ENCODE data around the gene ZNF287.
"Not testable (repeated sequence)": the region's sequence is repeated elsewhere in the genome, so short reads cannot be mapped to it uniquely, and the experiment has no call there.

The ZNF287 gene

DNA sequence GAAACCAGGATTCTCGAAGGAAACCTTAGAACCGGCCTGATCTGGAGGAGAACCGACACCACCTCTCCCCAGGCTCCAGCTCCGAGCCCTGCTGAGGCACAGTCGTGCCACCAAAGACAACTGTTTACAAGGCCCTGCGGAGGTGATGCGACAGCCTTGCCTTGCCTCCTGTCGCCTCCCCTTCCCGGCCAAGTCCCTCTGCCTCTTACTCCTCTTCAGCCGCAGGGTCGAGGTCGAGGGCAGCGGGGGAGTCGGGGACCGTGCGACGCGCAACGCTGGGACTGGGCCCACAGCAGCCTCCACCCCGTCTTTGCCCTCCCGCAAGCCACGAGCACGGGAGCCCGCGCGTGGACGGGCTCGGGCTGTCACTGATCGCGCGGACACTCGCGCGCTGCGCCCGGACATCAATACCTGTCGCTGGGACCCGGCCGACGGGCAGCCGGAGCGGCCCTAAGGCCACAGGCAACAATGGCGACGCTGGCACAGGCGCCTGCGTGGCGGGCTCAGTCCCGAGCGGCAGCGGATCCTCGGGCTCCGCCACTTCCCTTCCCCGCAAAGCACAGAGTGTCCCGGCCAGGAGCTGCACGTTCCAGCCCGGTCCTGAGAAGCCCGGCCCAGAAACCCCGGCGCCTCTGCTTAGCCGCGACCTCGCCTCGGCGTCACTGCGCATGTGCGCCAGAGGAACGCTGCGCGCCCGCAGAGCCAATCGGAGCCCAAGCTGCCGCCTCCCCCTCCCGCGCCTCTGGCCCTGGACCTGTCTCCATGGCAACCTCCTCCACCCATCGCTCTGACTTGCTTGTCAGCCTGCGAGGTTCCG lies at the start of gene ZNF287:
Gene ZNF287 (minus strand): TSS at position 664 of the 817 bp plus-strand sequence. CDS start 1,473 bp downstream, outside the sequence.
- DNase-seq: peak; percentile 95

DNA sequence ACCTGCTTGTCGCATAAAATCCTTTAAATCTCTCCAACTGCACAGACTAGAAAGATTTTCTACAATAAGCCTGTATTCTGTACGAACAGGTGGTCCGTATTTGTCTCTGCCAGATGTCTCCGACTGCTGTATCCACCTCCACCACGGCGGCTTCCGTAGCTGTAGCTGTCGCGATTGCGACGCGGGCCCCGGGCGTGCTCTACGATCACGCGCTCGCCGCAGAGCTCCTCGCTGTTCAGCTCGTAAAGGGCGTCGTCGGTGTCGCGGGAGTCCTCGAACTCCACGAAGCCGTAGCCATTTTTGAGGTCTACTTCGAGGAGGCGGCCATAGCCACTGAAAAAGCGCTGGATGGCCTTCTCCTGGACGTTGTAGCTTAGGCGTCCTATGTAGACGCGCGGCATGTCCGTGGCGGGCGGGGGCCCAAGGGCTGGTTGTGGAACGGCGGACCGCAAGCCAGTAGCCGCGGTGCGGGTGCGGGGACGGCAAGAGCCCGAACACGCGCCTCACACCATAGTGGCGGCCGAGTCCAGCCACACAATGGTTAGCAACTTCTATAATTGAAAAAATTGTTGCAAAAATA lies 48.6 kb upstream of the ZNF287 start:
- DNase-seq: no peak

DNA sequence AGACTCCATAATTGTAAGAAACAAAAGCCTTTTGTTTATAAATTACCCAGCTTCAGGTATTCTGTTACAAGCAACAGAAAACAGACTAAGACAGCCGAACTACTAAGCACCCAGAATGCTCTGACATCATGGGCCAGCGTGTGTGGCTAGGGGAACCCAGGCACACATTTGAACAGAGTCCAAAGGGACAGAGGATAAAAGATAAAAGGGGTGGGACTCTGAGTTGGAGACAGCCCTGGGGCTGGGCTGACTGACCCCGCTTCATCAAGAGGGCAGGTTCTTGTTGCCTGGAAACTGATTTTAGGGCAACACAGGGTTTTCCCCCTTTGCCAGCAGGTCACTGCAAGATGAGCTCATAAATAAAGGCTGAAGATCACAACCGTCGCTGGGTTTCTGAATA lies 30.5 kb upstream of the ZNF287 start:
- DNase-seq: no peak

DNA sequence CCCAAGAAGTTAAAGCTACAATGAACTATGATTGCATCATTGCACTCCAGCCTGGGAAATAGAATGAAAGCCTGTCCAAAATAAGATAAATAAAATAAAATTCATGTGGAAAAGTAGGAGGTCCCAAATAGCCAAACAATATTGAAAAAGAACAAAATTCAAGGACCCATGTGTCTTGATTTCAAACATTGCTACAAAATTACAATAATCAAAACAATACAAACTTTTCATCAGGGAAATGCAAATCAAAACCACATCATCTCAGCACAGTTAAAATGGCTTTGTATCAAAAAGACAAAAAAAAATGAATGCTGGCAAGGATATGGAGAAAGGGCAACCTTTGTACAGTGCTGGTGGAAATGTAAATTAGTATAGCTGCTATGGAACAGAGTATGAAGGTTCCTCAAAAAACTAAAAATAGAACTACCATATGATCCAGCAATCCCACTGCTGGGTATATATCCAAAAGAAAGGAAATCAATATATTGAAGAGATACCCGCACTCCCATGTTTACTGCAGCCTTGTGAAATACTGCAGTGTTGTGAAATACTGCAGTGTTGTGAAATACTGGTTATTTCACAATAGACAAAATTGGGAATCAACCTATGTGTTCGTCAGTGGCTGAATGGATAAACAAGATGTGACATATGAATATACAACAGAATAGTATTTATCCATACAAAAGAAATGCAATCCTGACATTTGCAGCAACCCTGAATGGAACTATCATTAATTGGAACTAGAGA lies 24.5 kb upstream of the ZNF287 start:
- DNase-seq: no peak

DNA sequence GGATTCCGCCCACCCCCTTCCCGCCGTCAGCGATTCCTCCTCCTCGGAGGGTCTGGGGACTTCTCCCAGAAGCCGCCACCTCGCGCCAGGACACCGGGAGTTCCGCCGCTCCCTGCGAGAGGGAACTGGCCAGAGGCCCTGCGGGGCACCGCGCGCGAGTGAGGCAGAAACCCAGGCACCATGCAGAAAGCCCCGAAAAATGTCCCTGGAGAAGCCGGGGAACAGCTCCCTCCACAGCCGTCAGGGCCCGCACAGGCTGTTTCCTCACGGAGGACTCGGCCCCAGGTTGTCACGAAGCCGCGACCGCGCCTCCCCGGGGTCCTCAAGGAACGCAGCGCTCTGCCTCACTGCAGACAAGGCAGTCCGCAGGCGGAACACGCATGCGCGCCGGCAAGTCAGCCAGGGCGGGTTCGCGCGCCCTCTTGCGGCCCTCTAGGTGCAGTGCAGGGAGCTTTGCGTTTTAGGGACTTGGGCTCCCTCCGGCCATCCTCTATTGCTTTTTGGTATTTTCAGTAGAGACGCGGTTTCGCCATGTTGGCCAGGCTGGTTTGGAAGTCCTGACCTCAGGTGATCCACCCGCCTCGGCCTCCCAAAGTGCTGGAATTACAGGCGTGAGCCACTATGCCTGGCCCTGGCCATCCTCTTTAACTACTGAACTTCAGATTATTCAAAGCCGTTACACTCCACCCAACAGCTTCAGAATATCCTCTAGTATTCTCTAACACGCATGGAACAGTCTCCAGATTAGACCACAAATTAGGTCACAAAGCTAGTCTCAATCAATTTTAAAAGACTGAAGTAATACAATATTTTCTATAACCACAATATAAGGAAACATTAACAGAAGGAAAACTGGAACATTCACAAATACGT lies 20.3 kb upstream of the ZNF287 start:
- peak; percentile 91 for DNase-seq

DNA sequence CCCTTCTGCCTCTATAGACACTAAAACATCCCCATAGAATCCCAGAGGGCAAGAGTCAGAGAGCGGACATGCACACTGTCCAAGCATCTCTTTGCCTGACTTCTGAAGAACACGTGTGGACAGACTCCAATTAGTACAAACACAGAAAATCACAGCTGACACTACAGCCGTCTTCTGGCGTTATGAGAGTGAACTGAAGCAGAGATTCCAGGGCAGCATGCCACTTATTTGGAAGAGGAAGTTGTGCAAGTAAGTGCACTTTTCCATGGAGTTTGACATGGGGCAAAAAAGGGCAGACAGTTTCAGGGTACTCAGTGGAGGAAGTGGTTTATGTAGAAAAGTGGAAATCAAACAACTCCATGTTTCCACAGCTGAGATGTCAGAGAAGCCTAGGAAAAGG lies 16.8 kb upstream of the ZNF287 start:
- DNase-seq: no peak

DNA sequence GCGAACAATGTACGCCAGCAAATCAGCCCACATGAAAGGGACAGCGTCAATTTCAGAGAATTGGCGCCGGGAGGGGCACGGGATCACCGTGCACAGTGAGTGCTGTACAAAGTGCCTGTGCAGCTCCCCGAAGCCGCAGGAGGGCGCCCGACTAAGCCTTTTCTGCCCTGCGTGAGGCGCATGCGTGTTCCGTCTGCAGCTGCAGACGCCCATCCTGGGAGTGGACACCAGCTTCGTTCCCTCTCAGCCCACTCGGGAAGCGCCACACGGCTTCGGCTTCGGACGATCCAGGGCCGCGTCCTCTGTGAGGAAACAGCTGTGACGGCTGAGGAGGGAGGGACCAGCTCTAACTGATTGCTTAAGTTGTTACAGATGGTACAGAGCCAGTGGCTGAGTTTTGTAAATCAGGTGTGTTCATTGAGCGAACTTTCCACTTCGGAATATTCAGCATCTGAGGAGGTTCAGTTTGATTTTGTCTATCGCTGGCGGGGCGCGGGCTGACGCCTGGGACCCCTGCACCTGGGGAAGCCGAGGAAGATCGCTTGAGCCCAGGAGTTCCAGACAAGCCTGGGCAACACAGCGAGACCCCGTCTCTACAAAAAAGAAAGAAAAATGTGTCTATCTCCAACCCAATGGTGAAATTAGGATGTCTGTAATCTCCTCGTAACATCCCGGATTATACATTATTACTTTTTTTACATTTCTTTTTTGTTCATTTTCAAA lies 15.4 kb upstream of the ZNF287 start:
- DNase-seq: peak; percentile 93

DNA sequence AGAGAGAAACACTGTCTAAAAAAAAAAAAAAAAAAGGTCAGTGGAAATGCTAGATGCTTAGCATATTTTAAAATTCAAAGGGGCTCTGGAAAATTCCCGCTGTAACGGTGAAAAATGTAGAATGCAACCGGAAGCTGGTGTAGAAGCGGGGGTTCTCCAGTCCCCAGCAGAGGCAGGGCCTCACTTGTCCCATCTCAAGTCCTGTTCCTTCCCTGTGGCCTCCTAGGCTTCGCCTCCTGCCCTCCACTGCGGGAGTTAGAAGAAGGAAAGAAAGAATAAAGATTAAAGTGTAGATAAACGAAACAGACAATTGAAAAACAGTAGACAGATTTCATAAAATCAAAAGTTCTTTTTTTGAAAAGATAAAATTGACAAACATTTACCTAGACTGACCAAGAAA lies 14.8 kb upstream of the ZNF287 start:
- DNase-seq: no peak

DNA sequence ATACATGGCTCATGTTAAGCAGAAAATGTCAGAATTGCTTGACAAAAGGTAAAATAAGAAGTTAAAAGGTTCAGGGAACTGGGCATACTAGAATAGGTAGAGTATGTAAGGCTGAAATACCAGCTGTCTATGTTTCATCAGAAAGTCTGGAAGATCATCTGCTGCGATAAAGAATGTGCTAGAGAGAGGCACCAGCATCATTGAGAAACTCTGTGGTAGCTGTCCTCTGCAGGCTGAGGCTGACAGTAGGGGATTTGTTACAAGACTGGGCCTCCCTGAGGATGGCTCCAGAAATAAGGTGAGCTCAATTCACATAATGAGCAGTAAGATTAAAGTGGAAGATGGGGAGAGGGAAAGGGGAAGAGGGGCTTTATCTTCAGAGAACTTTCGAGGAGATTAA lies 4.5 kb upstream of the ZNF287 start:
- DNase-seq: no peak

DNA sequence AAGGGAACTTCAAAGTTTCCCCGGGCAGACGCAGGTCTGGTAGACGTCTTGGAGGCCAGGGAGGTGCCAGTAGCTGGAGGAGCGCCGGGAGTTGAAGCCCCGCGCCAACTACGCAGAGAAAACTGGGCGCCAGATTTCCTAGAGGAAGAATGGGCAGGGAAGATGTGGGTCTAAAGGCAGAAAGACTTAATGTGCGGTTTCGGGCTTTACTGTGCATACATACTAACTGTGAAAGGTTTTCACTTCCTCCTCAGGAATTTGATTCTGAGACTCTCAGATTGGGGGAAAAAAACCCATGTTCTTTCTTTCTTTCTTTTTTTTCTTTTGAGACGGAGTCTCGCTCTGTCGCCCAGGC lies 331 bp upstream of the ZNF287 start:
- no peak for DNase-seq

DNA sequence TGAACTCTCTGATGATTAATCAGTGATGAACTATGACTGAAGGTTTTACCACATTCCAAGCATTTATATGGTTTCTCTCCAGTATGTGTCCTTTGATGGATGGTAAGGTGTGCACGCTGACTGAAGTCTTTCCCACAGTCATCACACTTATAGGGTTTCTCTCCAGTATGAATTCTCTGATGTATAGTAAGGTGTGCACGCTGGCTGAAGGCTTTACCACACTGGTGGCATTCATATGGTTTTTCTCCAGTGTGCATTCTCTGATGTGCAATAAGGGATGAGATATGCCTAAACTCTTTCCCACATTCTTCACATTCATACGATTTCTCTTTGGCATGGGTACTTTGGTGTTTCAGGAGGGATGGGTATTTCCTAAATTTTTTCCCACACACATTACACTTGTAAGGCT lies 16.4 kb downstream of the ZNF287 start:
- DNase-seq: no peak

DNA sequence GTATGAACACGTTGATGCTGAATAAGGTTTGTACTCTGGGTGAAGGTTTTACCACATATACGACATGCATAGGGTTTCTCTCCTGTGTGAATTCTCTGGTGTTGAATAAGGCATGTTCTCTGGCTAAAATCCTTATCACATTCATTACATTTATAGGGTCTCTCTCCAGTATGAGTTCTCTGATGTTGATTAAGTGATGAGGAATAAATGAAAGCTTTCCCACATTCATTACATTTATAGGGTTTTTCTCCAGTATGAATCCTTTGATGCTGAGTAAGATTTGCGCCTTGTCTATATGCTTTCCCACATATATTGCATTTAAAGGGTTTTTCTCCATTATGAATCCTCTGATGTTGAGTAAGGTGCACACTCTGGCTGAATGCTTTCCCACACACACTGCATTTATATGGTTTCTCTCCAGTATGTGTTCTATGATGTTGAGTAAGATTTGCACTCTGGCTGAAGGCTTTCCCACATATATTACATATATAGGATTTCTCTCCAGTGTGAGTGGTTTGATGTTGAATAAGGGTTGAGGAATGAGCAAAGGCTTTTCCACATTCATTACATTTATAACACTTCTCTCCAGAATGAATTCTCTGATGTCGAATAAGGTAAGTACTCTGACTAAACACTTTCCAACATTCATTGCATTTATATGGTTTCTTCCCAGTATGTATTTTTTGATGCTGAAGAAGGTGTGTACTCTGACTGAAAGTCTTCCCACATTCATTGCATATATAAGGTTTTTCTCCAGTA lies 16.9 kb downstream of the ZNF287 start:
- DNase-seq: no peak

DNA sequence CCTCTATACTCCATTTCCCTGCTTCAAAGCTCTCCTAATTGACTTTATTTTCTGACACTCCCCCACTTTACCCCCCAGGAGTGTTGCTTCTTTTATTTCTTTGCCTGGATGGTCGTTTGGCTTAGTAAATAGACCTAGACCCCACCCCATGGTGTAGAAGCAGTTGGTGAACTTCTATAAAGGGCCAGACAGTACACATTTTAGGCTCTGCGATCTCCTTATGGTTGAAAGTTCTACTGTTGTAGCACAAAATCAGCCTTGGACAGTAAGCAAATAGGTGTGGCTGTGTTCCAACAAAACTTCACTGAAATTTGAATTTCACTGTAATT lies 31.9 kb downstream of the ZNF287 start:
- no peak for DNase-seq

DNA sequence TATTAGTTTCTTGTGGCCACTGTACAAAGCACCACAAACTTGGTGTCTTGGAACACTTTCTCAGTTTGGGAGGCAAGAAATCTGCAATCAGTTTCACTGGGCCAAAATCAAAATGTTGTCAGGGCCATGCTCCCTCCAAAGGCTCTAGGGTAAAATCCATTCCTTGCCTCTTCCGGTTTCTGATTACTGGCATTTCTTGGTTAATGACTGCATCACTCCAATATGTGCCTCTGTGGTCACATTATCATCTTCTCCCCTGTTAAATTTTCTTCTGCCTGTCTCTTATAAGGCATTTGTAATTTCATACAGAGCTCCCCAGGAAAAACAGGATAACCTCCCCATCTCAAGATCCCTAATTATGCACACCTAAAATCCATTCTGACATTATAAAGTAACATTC lies 34.8 kb downstream of the ZNF287 start:
- DNase-seq: no peak

DNA sequence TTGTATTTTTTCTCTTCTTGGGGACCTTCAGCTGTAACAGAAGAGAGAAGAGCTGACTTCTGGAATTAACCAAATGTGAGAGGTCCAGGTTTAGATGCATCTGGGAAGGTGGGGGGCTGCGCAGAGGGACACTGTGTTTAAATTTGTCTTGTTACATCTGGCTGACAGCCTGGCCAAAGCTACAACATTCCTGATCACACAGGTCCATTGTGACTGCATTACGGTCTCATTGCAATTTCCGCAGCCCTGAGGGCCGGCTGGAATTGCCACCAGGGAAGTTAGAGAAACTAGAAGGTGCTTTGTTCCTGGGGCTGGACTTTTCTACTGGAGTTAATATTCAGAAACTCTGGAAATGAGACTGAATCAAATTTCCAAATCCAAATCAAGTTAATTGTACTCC lies 39.1 kb downstream of the ZNF287 start:
- no peak for DNase-seq

DNA sequence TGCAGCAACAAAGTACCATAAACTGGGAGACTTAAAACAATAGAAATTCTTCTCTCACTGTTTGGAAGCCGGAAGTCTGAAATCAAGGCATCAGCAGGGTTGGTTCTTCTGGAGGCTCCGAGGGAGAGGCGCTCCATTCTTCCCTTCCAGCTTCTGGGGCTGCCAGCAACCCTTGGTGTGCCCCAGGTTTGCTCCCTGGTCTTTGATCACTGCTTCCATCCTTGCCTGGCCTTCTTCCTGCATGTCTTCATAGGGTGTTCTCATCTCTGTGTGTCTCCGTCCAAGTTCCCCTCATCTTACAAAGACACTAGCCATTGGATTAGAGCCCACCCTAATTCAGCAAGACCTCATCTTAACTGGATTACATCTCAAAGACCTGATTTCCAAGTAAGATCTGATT lies 41.7 kb downstream of the ZNF287 start:
- no peak for DNase-seq

DNA sequence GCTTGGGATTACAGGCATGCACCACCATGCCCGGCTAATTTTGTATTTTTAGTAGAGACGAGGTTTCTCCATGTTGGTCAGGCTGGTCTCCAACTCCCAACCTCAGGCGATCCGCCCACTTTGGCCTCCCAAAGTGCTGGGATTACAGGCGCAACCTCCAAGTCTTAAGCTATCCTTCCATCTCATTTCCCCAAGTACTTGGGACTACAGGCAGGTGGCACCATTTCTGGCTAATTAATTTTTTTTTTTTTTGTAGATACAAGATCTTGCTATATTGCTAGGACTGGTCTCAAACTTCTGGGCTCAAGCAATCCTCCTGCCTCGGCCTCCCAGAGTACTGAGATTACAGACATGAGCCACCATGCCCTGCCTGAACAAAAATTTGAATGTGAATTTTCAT lies 43.4 kb downstream of the ZNF287 start:
- DNase-seq: not testable (repeated sequence)

DNA sequence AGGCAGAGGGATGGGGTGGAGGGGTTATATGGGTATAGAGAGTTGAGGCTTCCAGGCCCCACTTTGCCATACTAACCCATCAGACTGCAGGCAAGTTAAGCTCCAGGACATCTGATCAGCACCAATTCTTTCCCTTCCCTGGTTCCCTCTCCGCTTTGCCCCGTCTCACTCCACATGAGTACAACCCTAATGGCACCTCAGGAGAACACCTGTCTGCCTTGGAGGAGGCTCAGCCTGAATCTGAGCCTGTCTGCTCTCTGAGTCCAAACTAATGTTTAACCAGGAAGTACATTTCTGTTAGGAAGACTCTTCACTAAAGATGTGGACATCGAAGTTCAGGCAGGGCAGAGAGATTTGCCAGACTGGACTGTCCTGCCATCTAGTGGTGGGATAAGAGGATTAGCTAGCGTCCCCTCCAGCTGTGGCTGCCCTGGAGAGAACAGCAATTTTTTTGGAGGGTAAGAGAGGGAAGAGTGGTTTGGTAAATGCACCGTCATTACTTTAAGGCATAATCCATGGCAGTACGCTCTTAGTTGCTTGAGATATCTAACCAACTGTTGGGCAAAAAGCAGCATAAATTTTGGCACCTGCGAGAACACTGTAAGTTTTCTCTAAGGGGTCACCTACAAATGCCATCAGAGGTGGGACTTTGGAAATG lies 47.8 kb downstream of the ZNF287 start:
- peak; percentile 60 for DNase-seq

DNA sequence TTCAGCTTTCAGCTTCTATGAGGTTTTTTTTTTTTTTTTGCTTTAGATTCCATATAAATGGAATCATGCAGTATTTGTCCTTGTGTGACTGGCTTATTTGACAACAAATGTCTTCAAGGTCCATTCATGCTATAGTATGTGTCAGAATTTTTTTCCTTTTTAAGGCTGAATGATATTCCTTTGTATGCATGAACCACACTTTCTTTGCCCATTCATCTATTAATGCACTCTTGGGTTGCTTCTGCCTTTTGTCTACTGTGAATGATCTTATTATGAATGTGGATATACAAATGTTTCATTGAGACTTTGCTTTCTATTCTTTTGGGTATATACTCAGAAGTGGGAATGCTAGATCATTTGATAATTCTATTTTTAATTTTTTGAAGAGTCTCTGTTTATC lies 50.0 kb downstream of the ZNF287 start:
- DNase-seq: no peak

DNA sequence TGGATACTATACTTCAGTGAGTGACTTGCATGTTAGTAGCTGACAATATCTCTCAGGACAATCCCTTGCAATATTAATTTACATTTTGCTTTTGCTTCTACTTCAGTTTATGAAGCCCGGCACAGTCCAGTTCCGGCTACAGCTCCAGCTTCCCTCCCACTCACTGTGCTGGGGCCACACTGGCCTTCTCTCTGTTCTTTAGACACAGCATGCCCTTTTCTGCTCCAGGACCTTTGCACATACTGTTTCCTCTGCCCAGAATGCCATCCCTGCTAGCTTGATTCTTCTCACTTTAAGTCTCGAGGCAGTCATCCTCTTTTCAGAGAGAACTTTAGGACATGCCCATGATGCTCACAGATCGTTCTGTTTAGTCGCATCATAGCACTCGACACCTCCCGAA lies 51.5 kb downstream of the ZNF287 start:
- no peak for DNase-seq

DNA sequence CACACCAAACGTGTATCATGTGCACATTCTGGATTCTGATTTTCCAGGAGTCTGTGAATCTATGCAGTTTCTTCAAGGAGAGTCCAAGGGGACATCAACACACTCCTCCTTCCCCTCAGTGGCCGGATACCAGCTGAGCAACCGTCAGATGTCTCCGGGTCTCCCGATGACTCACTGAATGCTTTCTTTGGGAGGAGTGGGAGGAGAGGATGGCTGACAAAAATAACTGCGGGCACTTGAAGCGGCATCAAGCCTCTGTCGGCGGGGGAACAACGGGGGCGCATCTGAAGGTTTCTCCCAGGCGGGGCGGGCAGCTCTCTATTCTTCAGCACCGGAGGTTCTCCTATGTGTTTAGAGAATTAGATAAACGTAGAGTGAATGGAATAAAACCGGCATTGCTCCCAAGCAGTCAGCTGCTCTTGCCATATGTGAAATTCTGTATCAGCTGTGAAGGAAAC lies 52.4 kb downstream of the ZNF287 start:
- DNase-seq: no peak

Data from activated naive CD4-positive, alpha-beta T cell treated with anti-CD3 and anti-CD28 coated beads, Interleukin-2, amount 50 U/mL, for 16 hours (primary cell).